Posterior cingulate gyrus (tissue), 11 donors: ENCODE results near the gene FREM1.

ENCODE experiments used
- DNase-seq, 10 donors: peaks; one replicate each; pipeline versions ENCODE4 v3.0.0 to v3.0.0-alpha.2; 2020 to 2021; ENCODE audit warnings: mixed read lengths in 3 of 10
- intact Hi-C: fragments of 100-400 bp; cut with DNase I; formaldehyde crosslinking; loops from one replicate; pipeline ENCODE4 v1.15.1; 2023

Gene FREM1

DNA sequence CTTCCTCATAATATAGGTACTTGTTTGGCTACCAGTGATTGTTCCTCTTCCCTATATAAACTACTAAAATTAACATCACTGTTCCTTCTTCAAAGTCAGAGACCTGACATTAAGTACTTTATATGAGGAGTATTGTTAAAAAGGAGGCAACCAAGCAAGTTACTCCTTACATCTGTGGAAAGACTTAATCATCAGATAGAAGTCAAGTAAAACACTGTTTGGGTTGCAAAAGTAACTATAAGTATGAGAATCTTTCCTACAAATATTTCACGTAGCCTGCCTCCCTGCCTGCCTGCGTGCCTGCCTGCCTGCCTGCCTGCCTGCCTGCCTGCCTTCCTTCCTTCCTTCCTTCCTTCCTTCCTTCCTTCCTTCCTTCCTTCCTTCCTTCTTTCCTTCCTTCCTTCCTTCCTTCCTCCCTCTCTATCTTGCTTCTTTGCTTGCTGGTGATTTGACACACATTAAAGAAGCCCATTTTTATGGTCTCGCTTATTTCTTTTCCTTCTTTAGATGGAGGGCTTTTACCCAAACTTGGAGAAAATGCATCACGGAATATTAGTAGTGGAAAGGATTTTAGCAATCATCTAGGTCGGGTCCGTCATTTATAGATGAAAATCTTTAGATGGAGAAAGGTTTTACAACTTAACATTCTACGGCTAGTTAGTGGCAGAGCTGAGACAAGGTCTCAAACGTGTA, 190.9 kb downstream of the FREM1 start:
- intact Hi-C loops: no loop called here
- no peak for DNase-seq

DNA sequence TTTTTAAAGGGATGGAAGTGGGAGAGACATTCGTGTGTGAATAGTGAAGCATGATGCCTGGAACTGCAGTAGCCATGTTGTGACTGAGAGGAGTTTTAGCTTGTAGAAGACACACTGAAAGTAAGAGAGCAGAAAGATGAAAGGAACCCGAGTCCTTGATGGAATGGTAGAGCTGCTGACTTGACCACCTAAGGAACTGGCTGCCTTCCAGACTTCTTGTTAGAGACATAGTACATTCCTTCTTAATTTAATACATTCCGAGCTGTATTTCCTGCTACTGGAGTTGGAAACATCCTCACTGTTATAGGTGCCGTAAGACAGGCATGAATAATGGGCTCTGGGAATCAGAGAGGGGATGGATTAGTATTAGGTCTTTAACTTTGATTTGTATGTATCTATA, 195.1 kb downstream of the FREM1 start:
- DNase-seq: no peak
- intact Hi-C loops: no loop called here

DNA sequence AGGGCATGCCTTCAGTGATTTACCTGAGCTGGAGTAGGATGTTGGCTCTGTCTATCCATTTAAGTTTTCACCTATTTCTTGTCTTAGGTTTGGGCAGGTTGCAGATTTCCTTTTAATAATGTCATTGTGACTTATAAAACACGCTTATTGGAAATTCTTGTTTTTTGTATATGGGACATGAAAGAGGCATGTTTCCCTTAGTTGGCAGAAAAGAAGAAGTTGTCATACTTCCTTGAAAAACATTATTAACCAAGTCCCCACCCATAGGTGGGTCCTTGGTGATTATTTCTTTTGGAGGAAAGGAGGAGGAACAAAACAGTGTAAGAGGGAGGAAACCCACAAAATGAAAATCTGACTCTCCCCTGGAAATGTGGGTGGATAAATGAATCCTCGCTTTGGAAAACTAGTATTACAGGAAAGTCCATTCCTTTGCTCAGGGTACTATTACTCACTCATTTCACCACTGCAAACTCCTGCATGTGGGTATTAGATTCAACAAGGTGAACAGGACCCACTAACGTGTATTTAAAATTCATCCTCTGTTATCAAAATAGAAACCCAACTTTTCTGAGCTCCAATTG, 197.0 kb downstream of the FREM1 start:
- DNase-seq: no peak
- intact Hi-C loops: no loop called here

DNA sequence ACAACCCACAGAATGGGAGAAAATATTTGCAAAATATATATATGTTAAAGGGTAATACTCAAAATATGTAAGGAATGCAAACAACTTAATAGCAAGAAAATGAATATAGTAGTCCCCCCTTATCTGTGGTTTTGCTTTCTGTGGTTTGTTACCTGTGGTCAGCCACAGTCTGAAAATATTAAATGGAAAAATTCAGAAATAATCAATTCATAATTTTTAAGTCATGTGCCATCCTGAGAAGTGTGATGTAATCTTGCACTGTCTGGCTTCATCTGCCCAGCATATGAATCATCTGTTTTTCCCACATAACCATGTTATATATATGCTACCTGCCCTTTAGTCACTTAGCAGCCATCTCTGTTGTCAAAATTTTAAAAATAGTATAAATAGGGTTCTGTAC, 199.4 kb downstream of the FREM1 start:
- intact Hi-C loops: no loop called here
- no peak for DNase-seq

DNA sequence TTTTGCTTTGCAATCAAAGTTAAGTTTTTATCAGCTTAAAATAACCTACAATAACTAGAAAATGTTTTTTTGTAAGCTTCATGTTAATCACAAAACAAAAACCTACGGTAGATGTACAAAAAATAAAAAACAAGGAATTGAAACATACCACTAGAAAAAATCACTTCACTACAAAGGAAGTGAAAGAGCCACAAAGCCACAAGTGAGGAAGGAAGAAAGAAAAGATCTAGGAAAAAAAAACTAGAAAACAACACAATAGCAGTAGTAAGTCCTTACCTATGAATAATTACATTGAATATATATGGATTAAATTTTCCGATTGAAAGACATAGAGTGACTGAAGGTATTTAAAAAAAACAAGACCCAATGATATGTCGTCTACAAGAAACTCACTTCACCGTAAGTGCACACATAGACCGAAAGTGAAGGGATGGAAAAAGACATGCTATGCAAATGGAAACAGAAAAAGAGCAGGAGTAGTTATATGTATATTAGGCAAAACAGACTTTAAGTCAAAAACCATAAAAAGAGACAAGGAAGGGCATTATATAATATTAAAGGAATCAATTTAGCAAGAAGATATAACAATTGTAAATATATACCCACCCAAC, 203.6 kb downstream of the FREM1 start:
- intact Hi-C loops: no loop called here
- no peak for DNase-seq

DNA sequence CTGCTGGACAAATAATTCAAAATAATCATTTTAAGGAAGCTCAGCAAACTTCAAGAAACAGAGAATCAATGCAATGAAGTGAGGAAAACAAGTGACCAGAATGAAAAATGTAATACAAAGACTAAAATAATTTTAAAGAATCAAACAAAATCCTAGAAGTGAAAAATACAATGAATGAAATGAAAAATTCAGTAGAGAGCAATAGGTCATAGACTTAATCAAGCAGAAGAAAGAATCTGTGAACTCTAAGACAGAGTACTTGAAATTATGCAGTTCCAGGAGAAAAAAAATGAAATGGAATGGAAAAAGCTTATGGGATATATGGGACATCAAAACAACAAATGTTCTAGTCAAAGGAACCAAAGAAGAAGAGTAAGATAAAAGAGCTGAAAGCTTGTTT, 205.1 kb downstream of the FREM1 start:
- intact Hi-C loops: no loop called here

DNA sequence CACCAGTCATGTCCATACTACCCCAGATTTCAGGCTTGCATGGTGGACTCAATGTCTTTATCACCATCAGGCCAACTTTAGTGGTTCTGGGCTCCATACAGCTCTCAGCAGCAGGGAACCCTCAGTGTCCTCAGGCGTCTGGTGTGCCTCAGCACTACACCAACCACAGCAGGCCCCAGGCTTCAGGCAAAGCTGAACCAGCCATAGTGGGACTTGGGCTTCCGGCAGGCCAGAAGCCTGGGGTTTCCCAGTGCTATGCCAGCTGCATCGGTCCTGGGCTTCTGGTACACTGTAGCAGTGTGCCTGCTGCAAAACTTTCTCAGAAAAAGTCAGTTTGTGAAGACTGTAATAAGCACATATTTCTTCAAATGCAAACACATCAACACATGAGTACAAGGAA, 205.9 kb downstream of the FREM1 start:
- intact Hi-C loops: no loop called here
- peak in 1 of 10 donors; percentile 76 for DNase-seq

More for the DNA sequence above, 205.1 kb downstream of the FREM1 start:
- no peak for DNase-seq

DNA sequence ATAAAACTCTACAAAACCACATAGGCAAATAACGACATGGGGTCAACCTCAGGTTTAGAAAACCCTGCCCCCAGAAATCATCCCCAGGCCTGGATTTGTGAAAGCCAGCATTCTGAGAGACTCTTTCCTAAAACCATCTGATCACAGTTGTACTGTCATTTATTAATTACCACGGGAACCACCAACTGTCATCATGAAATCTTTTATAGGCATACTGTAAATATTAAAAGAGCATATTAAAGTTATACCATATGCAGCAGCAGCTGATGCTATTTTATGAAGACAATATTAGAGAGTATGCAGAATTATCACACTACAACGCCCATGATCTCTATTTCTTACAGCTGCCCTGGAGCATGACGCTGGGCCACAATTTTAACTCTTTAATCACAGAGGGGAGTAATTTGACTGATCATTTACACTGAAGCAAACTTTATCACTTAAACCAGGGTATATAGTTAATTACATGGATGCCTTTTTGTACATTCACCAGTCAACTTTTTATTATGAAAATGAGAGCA, 208.0 kb downstream of the FREM1 start:
- DNase-seq: no peak

DNA sequence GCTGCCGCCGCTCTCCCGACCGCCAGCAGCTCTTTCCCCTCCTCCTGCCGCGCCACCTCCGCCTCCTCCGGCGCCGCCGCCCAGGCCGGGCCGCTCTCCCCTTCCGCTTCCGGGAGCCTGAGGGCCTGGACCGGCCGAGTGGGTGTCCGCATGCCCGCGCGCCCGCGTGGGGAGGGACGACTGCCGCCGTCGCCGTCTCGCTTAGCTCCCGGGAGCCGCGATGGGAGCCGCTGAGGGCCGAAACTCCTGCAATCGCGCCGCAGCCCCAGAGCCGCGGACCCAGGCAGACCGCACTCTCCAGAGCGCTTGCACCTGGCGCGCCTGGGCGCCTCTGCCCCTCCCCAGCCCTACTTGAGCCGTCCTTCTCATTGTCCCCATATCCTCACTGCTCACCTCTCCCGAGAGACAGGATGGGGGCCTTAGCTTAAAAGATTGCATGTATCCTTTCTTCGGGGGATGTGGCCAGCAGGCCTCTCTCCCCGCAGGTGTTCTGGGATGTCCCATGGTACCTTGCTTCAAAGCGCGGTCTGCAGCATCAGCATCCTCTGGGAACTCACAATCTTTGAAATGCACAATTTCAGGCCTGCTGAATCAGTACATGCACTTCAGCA, 216.9 kb downstream of the FREM1 start, which contains the start of gene ZDHHC21:
Gene ZDHHC21 (minus strand): TSS at position 182 of the 611 bp plus-strand sequence. CDS start 19,092 bp downstream, outside the sequence.
- intact Hi-C loops: no loop called here
- DNase-seq: peak; percentile 65 to 97 (median 84)

More for the DNA sequence above, 208.0 kb downstream of the FREM1 start:
- intact Hi-C loops: no loop called here

DNA sequence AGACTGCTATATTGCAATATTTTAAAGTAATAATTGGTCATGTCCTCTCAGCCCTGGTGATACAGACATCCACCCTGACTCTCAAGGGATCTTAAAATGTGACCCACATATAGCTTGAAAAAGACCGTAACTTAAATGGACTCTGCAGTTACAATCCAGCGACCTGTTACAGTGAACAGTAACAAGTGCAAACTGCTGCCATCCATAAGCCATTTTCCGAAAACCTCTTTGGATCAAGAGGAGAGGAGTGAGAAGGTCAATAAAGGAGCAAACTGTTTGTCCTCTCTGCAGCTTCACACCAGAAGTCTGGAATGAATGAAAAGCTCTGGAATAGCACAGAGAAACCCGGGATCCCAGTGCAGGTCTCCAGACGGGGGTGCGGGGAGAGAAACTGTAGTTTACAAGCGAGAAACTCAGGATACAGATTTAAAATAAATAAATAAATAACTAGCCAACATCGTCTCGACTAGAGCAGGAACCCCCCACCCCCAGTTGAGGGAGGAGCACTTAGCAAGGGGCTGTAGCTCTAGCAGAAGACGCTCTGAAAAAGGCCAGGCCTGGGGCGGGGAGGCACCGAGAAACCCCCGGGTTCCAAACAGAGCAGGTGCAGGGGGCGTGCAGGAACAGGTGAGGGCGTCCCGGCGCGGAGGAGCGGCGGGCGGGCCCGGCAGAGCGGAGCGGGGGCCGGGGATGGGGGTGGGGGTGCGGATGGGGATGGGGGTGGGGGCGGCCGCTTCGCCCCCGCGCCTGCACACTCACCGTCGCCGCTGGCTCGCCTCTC, 217.6 kb downstream of the FREM1 start:
- DNase-seq: peak in 6 of 10 donors; percentile 10 to 81 (median 46)
- intact Hi-C loops: no loop called here

DNA sequence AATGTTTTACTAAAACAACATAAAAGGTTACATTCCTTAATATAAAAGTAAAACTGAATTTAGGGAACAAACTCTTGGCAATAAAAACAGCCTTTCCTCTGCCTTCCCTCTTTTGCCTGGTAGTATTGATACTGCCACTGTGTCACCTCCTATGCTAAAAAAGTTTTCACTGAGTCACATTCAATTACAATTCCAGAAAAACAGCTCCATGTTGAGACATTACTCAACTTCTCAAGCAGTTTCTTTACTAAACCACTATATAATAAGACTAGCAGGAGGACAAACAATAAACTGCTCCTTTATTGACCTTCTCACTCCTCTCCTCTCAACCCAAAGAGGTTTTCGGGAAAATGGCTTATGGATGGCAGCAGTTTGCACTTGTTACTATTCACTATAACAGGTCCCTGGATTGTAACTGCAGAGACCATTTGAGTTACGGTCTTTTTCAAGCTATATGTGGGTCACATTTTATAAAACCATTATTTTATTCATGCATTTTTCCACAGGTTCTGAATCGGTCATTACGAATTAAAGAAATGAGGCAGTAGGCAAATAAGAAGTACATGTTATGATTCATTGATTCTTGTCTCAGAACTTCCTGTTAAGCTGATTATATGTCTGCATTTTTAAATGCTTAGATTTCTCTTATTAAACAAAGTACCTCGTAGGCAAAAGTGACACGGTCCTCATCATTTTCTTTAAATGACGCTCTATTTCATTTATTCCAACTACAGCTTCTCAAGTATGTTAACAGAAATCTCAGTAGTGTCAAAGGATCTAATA, 219.1 kb downstream of the FREM1 start:
- intact Hi-C loops: no loop called here
- DNase-seq: no peak

DNA sequence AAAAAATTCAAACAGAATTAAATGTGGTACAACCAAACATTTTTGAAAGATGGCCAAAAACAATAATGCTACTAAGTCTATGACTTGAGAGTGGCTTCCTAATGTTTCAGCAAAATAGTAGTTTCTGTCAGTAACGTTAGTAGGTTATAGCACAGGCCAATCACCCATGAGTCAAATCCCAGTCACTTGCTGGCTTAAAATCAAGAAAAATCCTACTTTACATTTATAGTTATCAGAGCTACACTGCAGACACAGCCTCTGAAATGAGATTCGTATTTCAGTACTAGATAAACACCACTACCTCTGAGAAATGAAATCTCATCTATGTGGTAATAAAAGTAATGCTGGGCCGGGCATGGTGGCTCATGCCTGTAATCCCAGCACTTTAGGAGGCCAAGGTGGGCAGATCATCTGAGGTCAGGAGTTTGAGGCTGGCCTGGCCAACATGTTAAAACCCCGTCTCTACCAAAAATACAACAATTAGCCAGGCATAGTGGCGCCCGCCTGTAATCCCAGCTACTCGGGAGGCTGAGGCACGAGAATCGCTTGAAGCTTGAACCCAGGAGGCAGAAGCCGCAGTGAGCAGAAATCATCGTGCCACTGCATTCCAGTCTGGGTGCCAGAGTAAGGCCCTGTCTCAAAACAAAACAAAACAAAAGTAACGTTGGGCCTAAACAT, 223.0 kb downstream of the FREM1 start:
- peak in 2 of 10 donors; percentile 60 to 67 for DNase-seq
- intact Hi-C loops: no loop called here

DNA sequence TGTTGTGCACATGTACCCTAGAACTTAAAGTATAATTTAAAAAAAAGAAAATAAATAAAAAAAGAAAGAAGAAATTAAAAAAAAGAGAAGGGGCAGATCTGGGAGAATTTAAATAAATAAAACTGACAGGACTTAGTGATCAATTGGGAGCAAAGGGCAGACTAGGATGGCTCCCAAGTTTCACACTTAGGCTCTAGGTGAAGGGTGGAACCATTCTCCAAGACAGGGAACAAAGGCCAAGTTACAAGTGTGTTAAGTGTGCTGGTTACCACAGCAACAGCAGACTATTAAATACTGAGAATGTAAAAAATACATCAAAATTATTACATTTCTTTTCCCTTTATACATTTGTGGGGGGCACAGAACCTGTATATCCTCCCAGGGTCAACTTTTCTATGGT, 224.1 kb downstream of the FREM1 start:
- DNase-seq: no peak
- intact Hi-C loops: no loop called here
